Effector memory CD4-positive, alpha-beta T cell (primary cell): ENCODE results near the gene PDCD1.

ENCODE experiments used
- DNase-seq, 3 donors: peaks; one replicate each; pipeline ENCODE4 v3.0.0-alpha.2; 2020
- H3K27ac ChIP-seq: 2 replicates; pipeline ENCODE4 v1.7.0; 2013; ENCODE audit warnings: mild to moderate bottlenecking, low read length, moderate library complexity; ENCODE audit not compliant: insufficient read depth, poor library complexity, severe bottlenecking
- H3K27me3 ChIP-seq: replicated peaks from 2 replicates; pipeline ENCODE4 v1.7.0; 2013; ENCODE audit warnings: mild to moderate bottlenecking, low read length; ENCODE audit not compliant: insufficient read depth, control insufficient read depth, poor library complexity, severe bottlenecking
- H3K36me3 ChIP-seq: 2 replicates; pipeline ENCODE4 v1.7.0; 2013; ENCODE audit warnings: mild to moderate bottlenecking, low read length, moderate library complexity; ENCODE audit not compliant: control insufficient read depth, insufficient read depth
- H3K4me1 ChIP-seq: 2 replicates; pipeline ENCODE4 v1.7.0; 2013; ENCODE audit warnings: low read length, mild to moderate bottlenecking; ENCODE audit not compliant: control insufficient read depth, insufficient read depth, poor library complexity, severe bottlenecking
- H3K4me3 ChIP-seq: 2 replicates; pipeline ENCODE4 v1.7.0; 2013; ENCODE audit warnings: low read length, low read depth, mild to moderate bottlenecking; ENCODE audit not compliant: insufficient read depth, poor library complexity, severe bottlenecking
- H3K9me3 ChIP-seq: 2 replicates; pipeline ENCODE4 v1.7.0; 2013; ENCODE audit warnings: mild to moderate bottlenecking, low read length, moderate library complexity; ENCODE audit not compliant: control insufficient read depth

PDCD1 gene

GRCh38 chr2:241817126-241817820, 41.4 kb downstream of the PDCD1 start:
- H3K4me3 ChIP-seq = no peak overlapping the region
- H3K27me3 ChIP-seq = no peaks in the 10 kb centered on the region
- H3K4me1 ChIP-seq = peaks cover 21% of the 10 kb centered on the region
- H3K9me3 ChIP-seq = no peaks in the 10 kb centered on the region
- no peaks in the 10 kb centered on the region for H3K36me3 ChIP-seq
- no peak for DNase-seq
- H3K27ac ChIP-seq = no peak overlapping the region

- H3K9me3 ChIP-seq = no peaks in the 10 kb centered on the region
- no peak overlapping the region for H3K4me3 ChIP-seq
- H3K36me3 ChIP-seq = no peaks in the 10 kb centered on the region
- DNase-seq = no peak
- no peak overlapping the region for H3K27ac ChIP-seq
- peaks cover 20% of the 10 kb centered on the region for H3K4me1 ChIP-seq
- no peaks in the 10 kb centered on the region for H3K27me3 ChIP-seq
These were observed 42.1 kb downstream of the PDCD1 start for GRCh38 chr2:241816431-241817121.

GRCh38 chr2:241815477-241816430, 42.9 kb downstream of the PDCD1 start:
- Histone ChIP-seq H3K9me3 (no peaks in the 10 kb centered on the region), H3K27ac (no peak overlapping the region), H3K27me3 (no peaks in the 10 kb centered on the region), H3K36me3 (no peaks in the 10 kb centered on the region), H3K4me3 (no peak overlapping the region), H3K4me1 (peaks cover 13% of the 10 kb centered on the region)
- DNase-seq = no peak

GRCh38 chr2:241814643-241815476, 43.8 kb downstream of the PDCD1 start:
- Histone ChIP-seq H3K27me3 (no peaks in the 10 kb centered on the region), H3K36me3 (no peaks in the 10 kb centered on the region), H3K4me3 (no peak overlapping the region), H3K27ac (no peak overlapping the region), H3K9me3 (no peaks in the 10 kb centered on the region), H3K4me1 (peaks cover 13% of the 10 kb centered on the region)
- DNase-seq = no peak

- Histone ChIP-seq H3K9me3 (no peaks in the 10 kb centered on the region), H3K4me1 (peaks cover 13% of the 10 kb centered on the region), H3K36me3 (no peaks in the 10 kb centered on the region), H3K27me3 (no peaks in the 10 kb centered on the region), H3K4me3 (no peak overlapping the region), H3K27ac (no peak overlapping the region)
- DNase-seq = no peak
These were observed 44.4 kb downstream of the PDCD1 start for GRCh38 chr2:241814393-241814642.

GRCh38 chr2:241813644-241814392, 44.9 kb downstream of the PDCD1 start:
- Histone ChIP-seq H3K27ac (no peak overlapping the region), H3K4me1 (peaks cover 13% of the 10 kb centered on the region), H3K36me3 (no peaks in the 10 kb centered on the region), H3K4me3 (no peak overlapping the region), H3K9me3 (no peaks in the 10 kb centered on the region), H3K27me3 (no peaks in the 10 kb centered on the region)
- DNase-seq = peak; percentile 20 to 58 (median 25)

- Histone ChIP-seq H3K27me3 (no peaks in the 10 kb centered on the region), H3K9me3 (no peaks in the 10 kb centered on the region), H3K27ac (no peak overlapping the region), H3K4me1 (peaks cover 13% of the 10 kb centered on the region), H3K4me3 (no peak overlapping the region), H3K36me3 (no peaks in the 10 kb centered on the region)
- no peak for DNase-seq
These were observed 45.7 kb downstream of the PDCD1 start for GRCh38 chr2:241812730-241813643.

- DNase-seq = no peak
- H3K4me3 ChIP-seq = no peak overlapping the region
- peaks cover 8% of the 10 kb centered on the region for H3K4me1 ChIP-seq
- H3K27me3 ChIP-seq = no peaks in the 10 kb centered on the region
- H3K36me3 ChIP-seq = no peaks in the 10 kb centered on the region
- no peaks in the 10 kb centered on the region for H3K9me3 ChIP-seq
- H3K27ac ChIP-seq = no peak overlapping the region
These were observed 46.6 kb downstream of the PDCD1 start for GRCh38 chr2:241811952-241812729.
